Activated CD8-positive, alpha-beta memory T cell treated with anti-CD3 and anti-CD28 coated beads for 1 hour (primary cell): ENCODE measurements around the gene MBL2.

Experiments used
- DNase-seq, 2 donors: peaks; one replicate each; pipeline ENCODE4 v3.0.0-alpha.2; 2020; ENCODE audit warnings: low read depth in 1 of 2; ENCODE audit errors: extremely low read depth in 1 of 2

MBL2 gene

DNA sequence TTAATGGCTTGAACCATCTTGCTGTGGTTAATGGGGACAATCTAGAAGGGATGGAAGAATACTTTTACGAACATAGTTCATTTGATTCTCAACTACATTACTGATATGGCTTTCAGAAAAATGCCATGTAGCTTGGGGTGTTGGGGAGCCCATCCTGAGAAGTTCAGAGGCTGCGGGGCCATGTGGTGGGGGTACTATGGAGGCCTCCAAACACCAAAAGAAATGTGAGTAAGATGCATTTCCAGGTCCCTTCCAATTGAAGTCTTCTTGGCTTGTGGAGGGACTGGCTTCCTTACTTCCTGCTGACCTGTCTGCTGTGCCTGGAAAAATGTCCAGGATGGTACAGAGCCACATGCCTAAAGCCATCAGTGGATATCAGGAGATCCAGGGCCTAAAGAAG is 1.6 kb upstream of the MBL2 start:
- DNase-seq, result no peak

- no peak for DNase-seq
Observed at GRCh38 chr10:52771534-52772445, 794 bp downstream of the MBL2 start.

DNA sequence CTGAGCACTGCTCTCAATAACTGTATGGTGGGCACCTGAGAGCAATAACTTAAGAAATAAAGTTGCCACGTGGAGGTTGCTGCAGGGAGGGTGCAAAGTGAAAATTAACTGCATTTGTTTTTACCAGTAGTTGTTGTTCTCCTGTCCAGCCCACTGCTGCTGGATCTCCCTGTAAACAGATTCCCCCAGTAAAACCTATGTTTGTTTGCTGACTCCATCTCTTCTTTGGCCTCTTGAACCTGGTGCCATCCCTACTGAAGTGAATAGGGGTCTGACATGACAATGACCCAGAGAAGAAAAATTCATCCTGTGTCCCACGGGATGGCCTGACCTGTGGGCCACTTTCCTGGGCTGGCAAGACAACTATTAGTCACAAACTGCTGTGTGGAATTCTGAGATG is 1.7 kb downstream of the MBL2 start:
- no peak for DNase-seq

GRCh38 chr10:52769966-52770365 is 2.6 kb downstream of the MBL2 start:
- no peak for DNase-seq

DNA sequence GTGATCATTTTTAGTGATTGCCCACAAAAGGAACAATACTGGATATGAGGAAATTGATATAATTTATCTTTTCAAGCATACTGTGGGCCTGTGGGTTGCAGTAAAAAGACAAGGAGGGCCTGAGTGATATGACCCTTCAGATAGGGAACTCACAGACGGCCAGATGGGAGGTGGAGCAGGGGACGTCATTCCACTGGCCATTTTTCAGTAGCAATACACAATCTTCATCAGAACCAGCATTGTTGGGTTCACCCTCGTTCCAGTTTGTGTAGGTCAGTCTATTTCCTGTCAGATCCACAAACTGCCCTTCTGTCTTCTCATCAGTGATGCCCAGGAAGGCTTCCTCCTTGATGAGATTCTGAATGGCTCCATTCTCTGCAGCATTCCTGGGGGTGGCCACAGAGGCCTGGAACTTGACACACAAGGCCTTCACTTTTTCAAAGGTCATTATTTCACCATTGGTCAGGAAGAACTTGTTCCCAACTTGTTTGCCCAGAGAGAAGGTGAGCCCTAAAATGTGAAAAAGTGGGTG is 4.5 kb downstream of the MBL2 start:
- DNase-seq, result no peak

DNA sequence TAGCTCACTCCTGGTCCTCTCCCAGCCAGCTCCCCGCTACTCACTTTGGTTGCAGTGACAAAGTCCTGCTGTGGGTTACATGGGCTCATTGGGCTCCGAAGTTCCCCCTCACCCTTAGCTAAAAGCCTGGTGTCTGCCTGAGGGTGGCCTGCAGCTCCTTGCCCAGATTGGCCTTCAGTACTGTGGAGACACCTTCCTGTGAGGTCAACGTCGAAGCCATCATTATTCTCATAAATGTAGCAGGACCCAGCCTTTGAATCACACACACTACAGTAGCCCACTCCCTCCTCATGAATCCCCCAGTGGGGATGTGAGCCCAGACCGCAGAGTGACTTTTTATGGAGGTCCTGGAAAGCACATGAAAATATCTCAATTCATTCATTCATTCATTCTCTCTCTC is 10.5 kb downstream of the MBL2 start:
- no peak for DNase-seq

GRCh38 chr10:52759154-52759553 is 13.4 kb downstream of the MBL2 start:
- DNase-seq, result no peak

DNA sequence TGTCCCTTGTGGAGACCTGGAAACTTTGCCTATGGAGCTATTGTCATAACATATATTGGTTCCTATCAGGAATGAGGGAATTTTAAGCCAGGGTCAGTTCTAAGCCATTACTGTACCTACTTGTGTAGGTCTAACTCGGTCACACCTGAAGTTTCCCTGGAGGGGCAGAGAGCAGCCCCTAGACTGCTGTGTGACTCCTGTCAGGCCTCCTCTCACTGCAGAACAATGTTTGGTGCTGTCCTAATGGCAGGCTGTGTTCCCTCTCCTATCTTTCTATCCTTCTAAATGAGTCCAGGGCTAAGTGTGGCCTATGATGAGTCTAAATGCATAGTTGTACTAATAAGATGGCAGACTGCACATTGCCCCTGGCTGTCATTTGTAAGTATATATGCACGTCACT is 14.2 kb downstream of the MBL2 start:
- no peak for DNase-seq

- no peak for DNase-seq
Observed at GRCh38 chr10:52757773-52758172, 14.8 kb downstream of the MBL2 start.

DNA sequence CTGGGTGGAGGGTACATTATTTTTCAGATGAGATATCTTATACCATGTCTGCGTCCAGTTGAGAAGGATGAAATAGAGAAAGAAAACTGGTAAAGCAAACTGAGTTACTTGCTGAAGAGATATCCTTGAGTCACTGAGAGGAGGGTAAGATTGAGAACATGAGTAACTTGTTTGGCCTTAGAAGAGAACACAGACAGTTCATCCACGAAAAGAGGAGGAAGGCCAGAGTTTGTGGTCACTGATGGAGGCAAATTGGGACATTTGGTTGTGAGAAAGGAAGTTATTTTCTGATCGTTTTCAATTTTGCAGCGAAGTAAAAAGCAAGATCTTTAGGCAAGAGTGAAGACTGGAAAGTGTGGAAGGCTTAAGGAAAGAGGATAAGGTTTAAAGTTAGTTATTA is 15.6 kb downstream of the MBL2 start:
- DNase-seq, result no peak

DNA sequence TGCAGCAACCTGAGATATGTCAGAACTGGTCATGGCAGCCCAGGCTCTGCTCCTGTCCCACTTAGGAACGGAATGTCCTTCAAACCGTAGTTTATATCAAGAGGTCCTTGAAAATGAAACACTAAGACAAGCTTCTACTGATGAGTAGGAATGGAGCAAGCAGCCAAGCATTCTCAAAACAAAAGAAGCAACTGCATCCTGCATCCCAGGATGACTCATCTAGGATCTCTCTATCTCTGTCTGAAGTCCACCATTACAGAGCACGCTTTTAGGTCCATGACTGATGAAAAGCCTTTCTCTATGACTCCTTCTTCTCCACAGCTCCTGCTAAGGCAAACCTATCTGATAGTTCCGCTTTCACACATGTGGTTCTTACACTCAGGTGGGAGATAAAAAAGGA is 16.3 kb downstream of the MBL2 start:
- no peak for DNase-seq

GRCh38 chr10:52755297-52756062 is 17.1 kb downstream of the MBL2 start:
- no peak for DNase-seq

DNA sequence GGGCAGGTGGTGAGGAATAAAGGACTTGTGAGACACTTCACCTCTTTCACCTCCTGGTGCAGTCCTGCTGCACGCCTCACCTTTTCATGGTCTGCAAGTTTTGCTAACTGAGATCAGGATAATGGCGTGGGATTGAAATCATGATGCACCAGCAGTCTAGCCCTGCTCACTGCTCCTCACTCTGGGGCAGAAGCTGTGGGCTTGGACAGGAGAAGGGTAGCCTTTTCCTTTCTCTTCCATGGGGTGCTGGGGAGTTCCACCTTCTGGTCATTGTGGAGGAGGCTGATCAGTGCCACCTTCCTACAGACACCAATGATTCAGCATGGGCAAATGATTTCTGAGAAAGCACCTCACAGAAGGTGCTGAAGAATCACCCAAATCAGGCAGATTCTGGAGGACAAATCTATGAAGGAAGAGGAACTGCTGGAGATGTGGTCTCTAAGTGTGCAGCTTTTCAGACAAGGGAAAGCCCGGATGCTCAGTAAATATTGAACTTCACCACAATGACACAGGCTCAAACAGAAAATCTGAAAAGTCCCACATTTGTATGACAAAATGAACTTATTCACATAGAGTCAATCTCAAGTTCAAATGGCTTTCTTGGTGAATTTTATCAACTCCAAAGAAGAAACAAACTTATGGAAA is 19.7 kb downstream of the MBL2 start:
- no peak for DNase-seq

- no peak for DNase-seq
Observed at GRCh38 chr10:52752261-52752660, 20.3 kb downstream of the MBL2 start.

- no peak for DNase-seq
Observed at GRCh38 chr10:52751337-52751736, 21.2 kb downstream of the MBL2 start.

- DNase-seq, result no peak
Observed at GRCh38 chr10:52750629-52751028, 22.0 kb downstream of the MBL2 start.

- DNase-seq, result no peak
Observed at GRCh38 chr10:52747694-52748093, 24.9 kb downstream of the MBL2 start.

- no peak for DNase-seq
Observed at GRCh38 chr10:52746169-52746568, 26.4 kb downstream of the MBL2 start.

GRCh38 chr10:52744057-52744805 is 28.4 kb downstream of the MBL2 start:
- DNase-seq, result no peak

DNA sequence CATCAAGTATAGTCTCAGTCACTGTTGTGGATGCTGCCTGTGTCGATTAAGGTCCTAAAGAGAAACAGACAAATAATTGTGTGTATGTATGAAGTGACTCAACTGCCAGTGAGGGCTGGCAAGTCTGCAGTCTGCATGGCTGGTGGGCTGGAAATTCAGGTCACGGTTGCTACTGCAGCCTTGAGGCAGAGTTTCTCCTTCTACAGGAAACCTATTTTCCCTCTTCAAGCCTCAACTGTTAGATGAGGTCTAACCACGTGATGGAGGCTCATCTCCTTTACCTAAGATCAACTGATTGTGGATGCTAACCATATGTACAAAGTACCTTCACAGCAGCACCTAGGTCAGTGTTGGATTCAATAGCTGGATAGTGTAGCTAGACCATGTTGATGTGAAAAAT is 29.9 kb downstream of the MBL2 start:
- no peak for DNase-seq

DNA sequence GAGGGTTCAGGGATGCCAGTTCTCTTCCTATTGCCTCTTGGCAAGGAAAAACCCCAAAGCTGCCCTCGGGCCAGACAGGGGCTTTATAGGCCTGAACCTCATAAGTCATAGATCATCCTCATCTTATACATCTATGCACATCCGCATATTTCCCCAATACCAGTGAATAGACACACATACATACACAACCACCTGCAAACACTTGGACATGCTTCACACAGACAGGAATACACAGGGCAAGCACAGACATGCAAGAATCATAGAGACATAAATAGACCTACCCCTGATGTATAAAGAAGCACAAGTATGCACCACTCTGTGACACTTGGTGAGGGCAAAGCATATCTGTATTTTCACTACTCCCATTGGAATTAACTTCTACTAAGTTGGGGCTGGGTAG is 30.7 kb downstream of the MBL2 start:
- DNase-seq, result no peak
